ENCODE results near the gene NR3C1.

NR3C1 gene

GRCh38 chr5:143302341-143303045 is 101.0 kb downstream of the NR3C1 start:
- Histone ChIP-seq H3K27me3 (ENCODE audit: low read length) (no peaks in the 10 kb centered on the region), H3K36me3 (ENCODE audit: low read length) (peaks cover 56% of the 10 kb centered on the region), H3K9me2 (replicated peaks; ENCODE audit: insufficient read depth, low read length) (no peaks in the 10 kb centered on the region), H3K4me3 (ENCODE audit: insufficient read depth, low read length, poor library complexity, severe bottlenecking) (no peak overlapping the region), H3F3A (ENCODE audit: insufficient read depth) (no peaks in the 10 kb centered on the region; the same call in 1 of the 2 replicates), H4K20me1 (ENCODE audit: low read depth, low read length) (no peaks in the 10 kb centered on the region), H3K9me3 (ENCODE audit: insufficient read depth, low read length) (no peaks in the 10 kb centered on the region), H3K79me2 (ENCODE audit: insufficient read depth, low read length) (peaks cover 38% of the 10 kb centered on the region; the same call in 1 of the 2 replicates), H3K9ac (ENCODE audit: low read length) (no peak overlapping the region), H3K4me2 (ENCODE audit: low read depth, low read length, poor library complexity, severe bottlenecking) (no peak overlapping the region), H3K27ac (ENCODE audit: low read depth, low read length) (no peak overlapping the region), H2AFZ (ENCODE audit: low read depth, low read length, severe bottlenecking) (no peak overlapping the region)
- TF ChIP-seq CTCF (IDR thresholded peaks at IDR 0.05; ENCODE audit: insufficient read depth, low read length, poor library complexity, severe bottlenecking) (no peak), EZH2phosphoT487 (conservative IDR thresholded peaks at IDR 0.05; ENCODE audit: low read length) (no peak)

GRCh38 chr5:143297756-143298155 is 105.7 kb downstream of the NR3C1 start:
- no peak overlapping the region for H2AFZ ChIP-seq (ENCODE audit: low read depth, low read length, severe bottlenecking)
- H3K9me3 ChIP-seq (ENCODE audit: insufficient read depth, low read length) = no peaks in the 10 kb centered on the region
- H3K4me2 ChIP-seq (ENCODE audit: low read depth, low read length, poor library complexity, severe bottlenecking) = no peak overlapping the region
- no peaks in the 10 kb centered on the region for H3F3A ChIP-seq (ENCODE audit: insufficient read depth)
- no peak for TF ChIP-seq EZH2phosphoT487 (conservative IDR thresholded peaks at IDR 0.05; ENCODE audit: low read length)
- TF ChIP-seq CTCF (IDR thresholded peaks at IDR 0.05; ENCODE audit: insufficient read depth, low read length, poor library complexity, severe bottlenecking) = no peak
- no peaks in the 10 kb centered on the region for H4K20me1 ChIP-seq (ENCODE audit: low read depth, low read length)
- no peak overlapping the region for H3K9ac ChIP-seq (ENCODE audit: low read length)
- H3K27me3 ChIP-seq (ENCODE audit: low read length) = no peaks in the 10 kb centered on the region
- H3K27ac ChIP-seq (ENCODE audit: low read depth, low read length) = no peak overlapping the region
- H3K4me3 ChIP-seq (ENCODE audit: insufficient read depth, low read length, poor library complexity, severe bottlenecking) = no peak overlapping the region
- H3K79me2 ChIP-seq (ENCODE audit: insufficient read depth, low read length) = peaks cover 8% of the 10 kb centered on the region; the same call in 1 of the 2 replicates
- no peaks in the 10 kb centered on the region for H3K9me2 ChIP-seq (replicated peaks; ENCODE audit: insufficient read depth, low read length)
- H3K36me3 ChIP-seq (ENCODE audit: low read length) = peaks cover 78% of the 10 kb centered on the region

GRCh38 chr5:143290125-143290524 is 113.4 kb downstream of the NR3C1 start:
- no peak overlapping the region for H3K4me2 ChIP-seq (ENCODE audit: low read depth, low read length, poor library complexity, severe bottlenecking)
- H3K79me2 ChIP-seq (ENCODE audit: insufficient read depth, low read length) = peaks cover 11% of the 10 kb centered on the region; the same call in 1 of the 2 replicates
- no peaks in the 10 kb centered on the region for H3K27me3 ChIP-seq (ENCODE audit: low read length)
- peaks cover 50% of the 10 kb centered on the region for H3K36me3 ChIP-seq (ENCODE audit: low read length)
- H3K9me3 ChIP-seq (ENCODE audit: insufficient read depth, low read length) = no peaks in the 10 kb centered on the region
- TF ChIP-seq EZH2phosphoT487 (conservative IDR thresholded peaks at IDR 0.05; ENCODE audit: low read length) (no peak), CTCF (IDR thresholded peaks at IDR 0.05; ENCODE audit: insufficient read depth, low read length, poor library complexity, severe bottlenecking) (no peak)
- no peaks in the 10 kb centered on the region for H3K9me2 ChIP-seq (replicated peaks; ENCODE audit: insufficient read depth, low read length)
- H3K9ac ChIP-seq (ENCODE audit: low read length) = no peak overlapping the region
- 0 out of 2 replicates have a peak, but pooled peaks cover 5% of the 10 kb centered on the region for H4K20me1 ChIP-seq (ENCODE audit: low read depth, low read length)
- no peak overlapping the region for H2AFZ ChIP-seq (ENCODE audit: low read depth, low read length, severe bottlenecking)
- H3F3A ChIP-seq (ENCODE audit: insufficient read depth) = 0 out of 2 replicates have a peak, but pooled peaks cover 12% of the 10 kb centered on the region
- H3K27ac ChIP-seq (ENCODE audit: low read depth, low read length) = no peak overlapping the region
- H3K4me3 ChIP-seq (ENCODE audit: insufficient read depth, low read length, poor library complexity, severe bottlenecking) = no peak overlapping the region
